Measurements from ENCODE around the gene TAS1R3.
A peak's percentile ranks its signal among the peaks of the same experiment; 100 is the strongest.

The TAS1R3 gene

DNA sequence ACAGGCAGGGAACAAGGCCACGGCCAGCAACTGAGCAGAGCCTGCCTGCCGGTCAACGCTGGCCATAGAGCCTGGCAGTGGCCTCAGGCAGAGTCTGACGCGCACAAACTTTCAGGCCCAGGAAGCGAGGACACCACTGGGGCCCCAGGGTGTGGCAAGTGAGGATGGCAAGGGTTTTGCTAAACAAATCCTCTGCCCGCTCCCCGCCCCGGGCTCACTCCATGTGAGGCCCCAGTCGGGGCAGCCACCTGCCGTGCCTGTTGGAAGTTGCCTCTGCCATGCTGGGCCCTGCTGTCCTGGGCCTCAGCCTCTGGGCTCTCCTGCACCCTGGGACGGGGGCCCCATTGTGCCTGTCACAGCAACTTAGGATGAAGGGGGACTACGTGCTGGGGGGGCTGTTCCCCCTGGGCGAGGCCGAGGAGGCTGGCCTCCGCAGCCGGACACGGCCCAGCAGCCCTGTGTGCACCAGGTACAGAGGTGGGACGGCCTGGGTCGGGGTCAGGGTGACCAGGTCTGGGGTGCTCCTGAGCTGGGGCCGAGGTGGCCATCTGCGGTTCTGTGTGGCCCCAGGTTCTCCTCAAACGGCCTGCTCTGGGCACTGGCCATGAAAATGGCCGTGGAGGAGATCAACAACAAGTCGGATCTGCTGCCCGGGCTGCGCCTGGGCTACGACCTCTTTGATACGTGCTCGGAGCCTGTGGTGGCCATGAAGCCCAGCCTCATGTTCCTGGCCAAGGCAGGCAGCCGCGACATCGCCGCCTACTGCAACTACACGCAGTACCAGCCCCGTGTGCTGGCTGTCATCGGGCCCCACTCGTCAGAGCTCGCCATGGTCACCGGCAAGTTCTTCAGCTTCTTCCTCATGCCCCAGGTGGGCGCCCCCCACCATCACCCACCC is at the start of gene TAS1R3:
Gene TAS1R3 (plus strand): TSS at position 213 of the 898 bp plus-strand sequence. CDS start 66 bp downstream, at position 279.
- no peak for DNase-seq

DNA sequence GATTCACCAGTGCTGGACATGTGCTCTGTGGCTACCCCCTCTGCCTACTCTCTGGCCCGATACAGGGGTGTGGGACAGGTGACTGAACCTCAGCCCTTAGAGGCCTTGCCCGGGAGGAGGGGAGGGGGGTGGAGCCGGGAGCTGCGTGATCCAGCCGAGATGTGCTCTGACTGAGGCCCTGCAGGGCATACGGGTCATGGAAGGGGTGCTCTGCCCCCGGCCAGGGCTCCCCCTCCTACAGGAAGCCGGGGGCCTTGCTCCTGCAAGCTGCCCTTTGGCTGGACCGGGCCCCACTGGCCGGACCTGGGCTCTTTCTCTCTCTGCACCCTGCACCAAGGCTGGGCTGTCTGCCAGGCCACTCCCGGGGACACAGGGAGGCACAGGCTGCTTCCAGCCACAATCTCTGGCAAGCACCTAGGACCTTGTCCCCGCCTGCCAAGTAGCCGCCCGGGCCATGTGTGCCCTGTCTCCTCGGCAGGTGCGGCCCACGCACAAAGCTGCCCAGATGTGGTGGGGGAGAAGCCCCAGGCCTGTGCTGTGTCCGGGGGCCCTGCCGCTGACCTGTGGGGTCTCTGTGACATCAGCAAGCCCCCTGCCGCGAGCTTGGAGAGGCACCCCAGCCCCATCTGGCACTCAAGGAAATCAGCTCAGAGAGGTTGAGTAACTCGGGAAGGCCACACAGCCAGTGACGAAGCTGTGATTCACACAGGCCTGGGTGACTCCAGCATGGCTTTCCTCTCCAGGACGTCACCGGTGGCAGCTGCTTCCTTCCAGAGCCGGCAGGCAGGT is 49.4 kb upstream of the TAS1R3 start:
- no peak for DNase-seq

DNA sequence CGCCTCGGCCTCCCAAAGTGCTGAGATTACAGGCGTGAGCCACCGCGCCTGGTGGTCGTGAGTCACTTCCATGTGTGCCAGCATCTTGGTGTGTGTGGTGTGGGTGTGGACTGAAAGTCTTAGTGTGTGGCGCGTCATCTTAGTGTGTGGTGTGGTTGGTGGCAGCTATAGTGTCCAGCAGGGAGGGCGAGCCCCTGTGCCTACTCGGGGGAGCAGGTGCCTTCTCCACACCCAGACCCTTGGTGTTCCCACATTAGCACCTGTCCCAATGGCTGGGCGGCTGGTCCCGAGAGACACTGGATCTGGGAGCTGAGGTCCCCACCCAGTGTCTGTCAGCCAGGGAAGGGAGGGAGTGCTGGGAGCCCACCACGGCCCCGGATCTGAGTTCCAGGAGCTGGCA is 48.1 kb upstream of the TAS1R3 start:
- no peak for DNase-seq

GRCh38 chr1:1283821-1284220 is 47.3 kb upstream of the TAS1R3 start:
- DNase-seq, result no peak

DNA sequence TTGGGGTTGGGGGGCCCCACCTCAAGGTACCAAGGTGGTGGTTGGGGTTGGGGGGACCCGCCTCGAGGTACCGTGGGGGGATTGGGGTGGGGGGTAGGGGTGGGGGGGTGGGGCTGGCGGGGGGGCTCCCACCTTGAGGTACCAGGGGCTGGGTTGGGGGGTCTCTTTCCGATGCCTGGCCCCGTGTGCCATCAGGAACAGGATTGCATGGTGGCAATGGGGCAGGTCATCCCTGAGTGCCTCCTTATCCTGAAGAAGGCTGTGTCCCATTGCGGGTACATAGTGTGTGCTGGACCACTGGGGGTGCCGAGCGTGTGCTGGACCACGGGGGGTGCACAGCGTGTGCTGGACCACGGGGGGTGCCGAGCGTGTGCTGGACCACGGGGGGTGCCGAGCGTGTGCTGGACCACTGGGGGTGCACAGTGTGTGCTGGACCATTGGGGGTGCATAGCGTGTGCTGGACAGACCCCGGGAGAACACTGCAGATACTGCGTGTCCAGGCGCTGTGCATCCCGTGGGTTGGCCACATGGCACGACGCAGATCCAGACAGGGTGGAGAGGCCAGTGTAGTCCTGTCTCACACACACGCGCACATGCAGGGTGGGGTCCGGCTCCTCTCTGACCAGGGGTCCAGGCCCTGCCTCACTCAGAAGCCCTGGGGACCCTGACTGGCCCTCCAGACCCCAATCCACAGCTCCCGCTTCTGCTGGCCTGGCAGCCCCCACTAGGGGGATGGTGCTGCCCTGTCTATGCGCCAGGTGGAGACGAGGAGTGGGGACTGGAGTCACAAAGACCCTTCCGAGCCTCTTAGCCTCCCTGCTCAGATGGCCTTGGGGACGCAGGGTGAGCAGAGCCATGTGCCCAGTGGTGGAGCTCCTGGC is 46.6 kb upstream of the TAS1R3 start:
- DNase-seq, result no peak

- no peak for DNase-seq
These were observed 45.9 kb upstream of the TAS1R3 start for GRCh38 chr1:1285102-1285571.

GRCh38 chr1:1285611-1286311 is 45.3 kb upstream of the TAS1R3 start:
- no peak for DNase-seq

DNA sequence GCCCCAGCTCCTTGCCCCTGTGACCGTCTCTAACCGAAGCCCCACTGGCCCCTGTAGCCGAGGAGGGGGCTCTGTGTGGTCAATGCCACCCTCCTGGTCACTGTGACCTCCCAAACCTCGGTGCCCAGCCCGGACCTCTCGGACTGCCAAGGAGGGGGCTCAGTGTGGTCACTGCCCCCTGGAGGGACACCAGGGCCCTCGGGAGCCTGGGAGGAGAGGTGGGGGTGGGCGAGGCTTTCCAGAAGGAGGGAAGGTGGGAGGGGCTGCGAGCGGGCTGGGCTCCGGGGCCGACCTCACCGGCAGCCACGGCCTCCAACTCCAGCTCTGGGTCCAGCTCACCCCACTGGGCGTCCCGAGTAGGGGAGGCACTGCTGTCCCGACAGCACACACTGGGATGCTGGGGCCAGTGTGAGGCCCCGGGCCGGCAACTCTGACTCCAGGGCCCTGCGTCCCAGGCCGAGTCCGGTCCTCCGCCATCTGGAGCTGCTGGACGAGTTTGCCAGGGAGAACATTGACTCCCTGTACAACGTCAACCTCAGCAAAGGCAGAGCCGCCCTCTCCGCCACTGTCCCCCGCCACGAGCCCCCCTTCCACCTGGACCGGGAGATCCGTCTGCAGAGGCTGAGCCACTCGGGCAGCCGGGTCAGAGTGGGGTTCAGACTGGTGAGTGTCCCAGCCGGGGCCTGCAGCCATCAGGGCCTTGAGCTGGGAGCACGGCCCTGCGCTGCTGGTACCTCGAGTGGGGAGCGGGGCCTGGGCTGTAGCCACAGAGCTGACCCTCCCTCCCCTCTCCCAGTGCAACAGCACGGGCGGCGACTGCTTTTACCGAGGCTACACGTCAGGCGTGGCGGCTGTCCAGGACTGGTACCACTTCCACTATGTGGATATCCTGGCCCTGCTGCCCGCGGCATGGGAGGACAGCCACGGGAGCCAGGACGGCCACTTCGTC is 44.5 kb upstream of the TAS1R3 start:
- no peak for DNase-seq

DNA sequence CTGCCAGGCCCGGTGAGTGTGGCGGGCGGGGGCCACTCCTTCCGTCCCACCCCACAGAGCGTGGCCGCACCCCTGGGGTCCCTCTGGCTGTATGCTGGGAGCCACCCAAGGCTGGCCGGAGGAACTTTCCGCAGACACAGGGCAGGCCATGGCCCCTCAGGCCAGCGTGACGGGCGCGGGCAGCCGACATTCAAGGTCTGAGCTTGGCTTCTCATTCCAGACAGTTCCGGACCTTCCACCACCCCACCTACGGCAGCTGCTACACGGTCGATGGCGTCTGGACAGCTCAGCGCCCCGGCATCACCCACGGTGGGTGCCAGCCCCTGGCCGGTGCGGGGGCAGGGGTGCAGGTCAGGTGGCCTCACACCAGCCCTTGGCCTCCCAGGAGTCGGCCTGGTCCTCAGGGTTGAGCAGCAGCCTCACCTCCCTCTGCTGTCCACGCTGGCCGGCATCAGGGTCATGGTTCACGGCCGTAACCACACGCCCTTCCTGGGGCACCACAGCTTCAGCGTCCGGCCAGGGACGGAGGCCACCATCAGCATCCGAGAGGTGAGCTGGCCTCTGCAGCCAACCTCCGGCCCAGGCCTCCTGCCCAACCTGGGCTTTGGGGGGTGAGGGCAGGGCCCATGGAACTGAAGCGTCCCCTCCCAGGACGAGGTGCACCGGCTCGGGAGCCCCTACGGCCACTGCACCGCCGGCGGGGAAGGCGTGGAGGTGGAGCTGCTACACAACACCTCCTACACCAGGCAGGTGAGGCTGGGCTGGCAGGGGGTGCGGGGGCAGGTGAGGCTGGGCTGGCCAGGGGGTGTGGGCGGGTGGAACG is 43.6 kb upstream of the TAS1R3 start:
- no peak for DNase-seq

- DNase-seq, result no peak
These were observed 40.8 kb upstream of the TAS1R3 start for GRCh38 chr1:1290238-1290731.

DNA sequence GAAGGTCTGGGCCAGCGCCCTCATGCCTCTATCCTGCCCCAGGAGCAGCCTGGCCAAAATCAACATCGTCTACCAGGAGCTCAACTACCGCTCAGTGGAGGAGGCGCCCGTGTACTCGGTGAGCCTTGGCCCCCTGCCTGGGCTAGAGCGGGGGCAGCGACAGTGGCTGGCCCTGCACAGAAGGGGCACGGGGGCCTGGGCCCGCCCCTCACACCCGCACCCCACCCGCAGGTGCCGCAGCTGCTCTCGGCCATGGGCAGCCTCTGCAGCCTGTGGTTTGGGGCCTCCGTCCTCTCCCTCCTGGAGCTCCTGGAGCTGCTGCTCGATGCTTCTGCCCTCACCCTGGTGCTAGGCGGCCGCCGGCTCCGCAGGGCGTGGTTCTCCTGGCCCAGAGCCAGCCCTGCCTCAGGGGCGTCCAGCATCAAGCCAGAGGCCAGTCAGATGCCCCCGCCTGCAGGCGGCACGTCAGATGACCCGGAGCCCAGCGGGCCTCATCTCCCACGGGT is 40.0 kb upstream of the TAS1R3 start:
- no peak for DNase-seq

- DNase-seq, result peak; percentile 46
These were observed 39.3 kb upstream of the TAS1R3 start for GRCh38 chr1:1291548-1292441.

- no peak for DNase-seq
These were observed 38.7 kb upstream of the TAS1R3 start for GRCh38 chr1:1292442-1292779.

- DNase-seq, result no peak
These were observed 38.2 kb upstream of the TAS1R3 start for GRCh38 chr1:1292851-1293250.

DNA sequence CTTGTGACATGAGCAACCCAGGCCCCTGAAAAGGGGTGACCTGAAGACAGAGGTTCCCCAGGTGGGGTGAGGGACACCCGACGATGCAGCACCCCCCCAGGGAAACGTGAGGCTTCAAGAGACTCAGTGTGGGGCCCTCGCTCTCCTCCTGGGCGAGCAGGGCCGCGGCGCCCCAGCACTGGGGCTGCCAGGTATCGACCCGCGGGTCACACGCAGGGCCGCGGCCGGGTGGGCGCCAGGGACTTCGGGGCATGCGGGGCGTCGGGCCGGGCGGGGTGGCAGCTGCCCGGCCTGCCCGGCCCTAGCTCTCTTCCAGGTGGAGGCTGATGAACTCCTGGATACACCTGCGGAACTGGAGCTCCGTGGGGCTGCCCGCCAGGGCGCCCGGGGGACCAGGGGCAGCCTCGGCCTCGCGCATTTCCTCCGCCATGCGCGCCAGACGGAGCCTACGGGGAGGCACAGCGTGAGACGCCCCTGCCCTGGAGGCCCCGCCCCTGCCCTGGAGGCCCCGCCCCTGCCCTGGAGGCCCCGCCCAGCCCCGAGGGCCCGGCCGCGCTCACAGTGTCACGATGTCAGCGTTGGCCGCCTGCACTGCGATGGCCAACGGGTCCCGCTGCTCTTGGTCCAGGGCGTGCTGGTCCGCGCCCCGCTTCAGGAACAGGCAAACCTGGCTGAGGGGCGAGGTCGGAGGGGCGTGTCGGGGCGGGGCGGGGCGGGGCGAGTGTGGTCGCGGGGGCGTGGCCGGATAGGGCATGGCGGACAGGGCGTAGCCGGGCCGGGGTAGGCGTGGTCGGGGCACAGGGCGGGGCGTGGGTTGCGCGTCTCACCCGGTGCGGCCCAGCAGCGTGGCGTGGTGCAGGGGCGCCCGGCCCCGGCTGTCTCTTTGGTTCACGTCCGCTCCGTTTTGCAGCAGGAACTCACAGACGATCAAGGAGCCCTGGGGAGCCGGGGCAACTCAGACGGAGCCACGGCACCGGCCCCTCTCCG is 37.5 kb upstream of the TAS1R3 start:
- DNase-seq, result no peak

DNA sequence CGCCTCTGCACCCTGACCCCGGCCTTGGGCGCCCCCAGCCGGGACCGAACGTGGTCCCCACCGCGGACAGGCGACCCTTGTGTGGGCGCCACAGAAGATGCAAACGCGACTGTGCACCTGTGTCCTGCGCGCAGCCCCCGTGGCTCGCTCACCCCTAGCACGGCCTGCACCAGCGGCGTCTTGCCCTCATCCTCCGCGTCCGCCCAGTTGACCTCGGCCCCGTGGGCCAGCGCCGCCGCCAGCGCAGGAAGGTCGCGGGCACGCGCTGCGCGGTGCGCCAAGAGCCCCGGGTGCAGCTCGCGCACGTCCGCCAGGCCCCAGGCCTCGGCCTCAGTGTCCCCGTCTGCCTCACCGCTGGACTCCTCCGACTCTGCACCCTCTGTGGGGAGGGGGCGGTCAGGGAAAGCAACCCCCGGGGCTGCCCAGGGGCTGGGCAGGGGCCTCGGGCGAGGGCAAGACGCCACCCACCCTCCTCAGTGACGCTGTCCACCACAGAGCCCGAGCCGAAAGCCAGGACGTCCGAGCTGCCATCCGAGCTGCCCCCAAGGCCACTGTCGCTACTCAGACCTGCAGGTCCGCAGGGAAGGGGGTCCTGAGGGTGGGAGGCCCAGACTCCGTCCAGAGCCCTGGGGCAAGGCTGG is 36.7 kb upstream of the TAS1R3 start:
- DNase-seq, result no peak

All from SHP77 treated with DMSO at 0.1 percent for 48 hours (cell line).